OCI-LY3 (cell line): ENCODE measurements around the gene SCGB1C2.

Source experiments
- H2AFZ ChIP-seq: fragments of 200-600, 300-600 bp; shearing (Covaris generic); 2 replicates; pipeline ENCODE4 v1.6.0; 2014; ENCODE audit warnings: antibody characterized with exemption, low read depth, low read length
- H3K27ac ChIP-seq: fragments of 200-600, 300-600 bp; sonication (generic); 2 replicates; pipeline ENCODE4 v1.5.1; 2014; ENCODE audit warnings: mild to moderate bottlenecking, low read length, moderate library complexity, mixed read lengths
- H3K27me3 ChIP-seq: fragments of 200-600, 300-600 bp; sonication (generic); 2 replicates; pipeline ENCODE4 v1.6.1; 2014; ENCODE audit warnings: low read depth, low read length, mixed read lengths
- H3K36me3 ChIP-seq: fragments of 200-600, 300-600 bp; sonication (generic); replicated peaks from 2 replicates; pipeline ENCODE3; 2014; ENCODE audit warnings: low read depth, low read length, mixed read lengths
- H3K4me1 ChIP-seq: fragments of 300-600, 200-600 bp; sonication (generic); 2 replicates; pipeline ENCODE4 v1.6.1; 2014; ENCODE audit warnings: low read length, mixed read lengths
- H3K4me2 ChIP-seq: fragments of 200-600, 300-600 bp; sonication (generic); 2 replicates; pipeline ENCODE4 v1.6.1; 2014; ENCODE audit warnings: low read length, mixed read lengths
- H3K4me3 ChIP-seq: fragments of 300-600, 200-600 bp; sonication (generic); 2 replicates; pipeline ENCODE4 v1.5.1; 2014; ENCODE audit warnings: antibody characterized with exemption, mild to moderate bottlenecking, low read length, moderate library complexity
- H3K79me2 ChIP-seq: fragments of 300-600, 200-600 bp; shearing (Covaris generic); 2 replicates; pipeline ENCODE4 v1.6.1; 2014; ENCODE audit warnings: mild to moderate bottlenecking, low read length, mixed read lengths
- H3K9ac ChIP-seq: fragments of 300-600, 200-600 bp; shearing (Covaris generic); 2 replicates; pipeline ENCODE4 v1.6.0; 2014; ENCODE audit warnings: mild to moderate bottlenecking, low read length, moderate library complexity
- H3K9me3 ChIP-seq: fragments of 200-600, 300-600 bp; shearing (Covaris generic); 2 replicates; pipeline ENCODE4 v1.6.1; 2014; ENCODE audit warnings: low read length, mixed read lengths; ENCODE audit not compliant: insufficient read depth
- H4K20me1 ChIP-seq: fragments of 200-600, 300-600 bp; sonication (generic); 2 replicates; pipeline ENCODE4 v1.6.1; 2016; ENCODE audit warnings: low read length, mixed read lengths; ENCODE audit not compliant: insufficient read depth
- EZH2phosphoT487 ChIP-seq: fragments of 200-600 bp; shearing (Covaris generic); IDR thresholded peaks from 2 replicates; pipeline ENCODE4 v1.6.1; 2018; ENCODE audit warnings: antibody characterized with exemption, mixed run types, low read depth
- TF ChIP-seq, protein P1 (sequence below): fragments of 200-600, 300-600 bp; sonication (generic); IDR thresholded peaks from 2 replicates; pipeline ENCODE4 v1.5.1; 2014; ENCODE audit warnings: antibody characterized with exemption, low read length, low read depth

Gene SCGB1C2

DNA sequence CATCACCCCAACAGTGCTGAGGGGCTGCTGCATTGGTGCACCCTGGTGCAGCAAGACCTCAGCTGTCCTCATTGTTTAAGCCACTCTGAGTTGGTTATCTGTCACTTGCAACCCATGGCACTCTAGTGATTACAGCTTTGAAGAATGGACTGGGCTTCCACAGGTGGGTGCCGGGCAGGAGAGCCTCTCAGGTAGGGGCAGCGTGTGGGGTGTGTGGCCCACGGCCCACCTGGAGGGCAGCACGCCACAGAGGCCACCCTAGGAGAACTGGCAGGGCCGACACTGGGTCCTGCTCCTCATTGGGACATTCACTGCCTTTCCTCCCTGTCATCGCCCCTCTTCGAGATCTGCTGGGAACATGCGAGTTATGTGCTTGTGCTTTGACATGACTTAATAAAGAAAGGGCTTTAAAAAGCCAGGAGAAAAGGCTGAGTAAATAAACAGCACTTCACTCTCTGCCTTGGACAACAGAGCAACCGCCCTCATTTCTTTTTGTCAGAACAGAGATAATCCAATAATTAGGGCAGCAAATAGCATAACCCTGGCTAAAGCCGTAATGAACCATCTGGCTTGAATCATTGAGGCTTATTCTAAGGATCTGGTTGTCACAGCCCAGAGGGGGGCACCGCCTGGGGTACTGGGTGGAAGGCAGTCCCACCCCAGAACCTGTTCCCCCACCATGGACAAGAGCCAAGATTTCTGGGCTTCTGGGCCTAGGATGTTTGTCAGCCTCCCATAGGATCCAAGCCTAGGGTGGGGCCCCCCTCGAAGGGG is 41.1 kb downstream of the SCGB1C2 start:
- no peaks in the 10 kb centered on the region for H3K9me3 ChIP-seq
- H3K27me3 ChIP-seq: no peaks in the 10 kb centered on the region
- no peaks in the 10 kb centered on the region for H3K36me3 ChIP-seq

DNA sequence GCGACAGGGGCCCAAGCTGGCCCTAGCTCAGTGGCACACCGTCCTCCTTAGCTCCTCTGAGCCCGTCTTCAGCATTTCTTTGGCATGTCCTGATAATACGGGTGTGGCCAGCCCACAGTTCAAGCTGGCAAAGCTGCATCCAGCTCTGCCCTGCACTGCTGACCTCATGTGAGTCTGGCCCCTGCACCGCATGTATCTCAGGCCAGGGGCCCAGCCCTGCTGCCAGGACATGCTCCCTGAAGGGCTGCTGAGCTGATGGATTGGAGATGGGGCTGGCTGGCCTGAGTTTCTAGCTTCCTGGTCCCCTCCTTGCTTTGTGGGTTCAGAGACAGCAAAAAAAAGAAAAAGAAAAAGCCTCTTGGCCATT is 41.7 kb downstream of the SCGB1C2 start:
- H4K20me1 ChIP-seq: no peaks in the 10 kb centered on the region
- no peaks in the 10 kb centered on the region for H3K27me3 ChIP-seq
- H3K79me2 ChIP-seq: no peaks in the 10 kb centered on the region
- TF ChIP-seq, protein P1, sequence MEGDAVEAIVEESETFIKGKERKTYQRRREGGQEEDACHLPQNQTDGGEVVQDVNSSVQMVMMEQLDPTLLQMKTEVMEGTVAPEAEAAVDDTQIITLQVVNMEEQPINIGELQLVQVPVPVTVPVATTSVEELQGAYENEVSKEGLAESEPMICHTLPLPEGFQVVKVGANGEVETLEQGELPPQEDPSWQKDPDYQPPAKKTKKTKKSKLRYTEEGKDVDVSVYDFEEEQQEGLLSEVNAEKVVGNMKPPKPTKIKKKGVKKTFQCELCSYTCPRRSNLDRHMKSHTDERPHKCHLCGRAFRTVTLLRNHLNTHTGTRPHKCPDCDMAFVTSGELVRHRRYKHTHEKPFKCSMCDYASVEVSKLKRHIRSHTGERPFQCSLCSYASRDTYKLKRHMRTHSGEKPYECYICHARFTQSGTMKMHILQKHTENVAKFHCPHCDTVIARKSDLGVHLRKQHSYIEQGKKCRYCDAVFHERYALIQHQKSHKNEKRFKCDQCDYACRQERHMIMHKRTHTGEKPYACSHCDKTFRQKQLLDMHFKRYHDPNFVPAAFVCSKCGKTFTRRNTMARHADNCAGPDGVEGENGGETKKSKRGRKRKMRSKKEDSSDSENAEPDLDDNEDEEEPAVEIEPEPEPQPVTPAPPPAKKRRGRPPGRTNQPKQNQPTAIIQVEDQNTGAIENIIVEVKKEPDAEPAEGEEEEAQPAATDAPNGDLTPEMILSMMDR: no peak
- TF ChIP-seq EZH2phosphoT487: no peak
- no peak overlapping the region for H3K27ac ChIP-seq
- no peaks in the 10 kb centered on the region for H3K9me3 ChIP-seq
- no peak overlapping the region for H3K4me2 ChIP-seq
- H3K9ac ChIP-seq: no peak overlapping the region
- no peak overlapping the region for H2AFZ ChIP-seq
- H3K4me3 ChIP-seq: no peak overlapping the region
- H3K4me1 ChIP-seq: no peaks in the 10 kb centered on the region
- no peaks in the 10 kb centered on the region for H3K36me3 ChIP-seq

More for the DNA sequence above, 41.1 kb downstream of the SCGB1C2 start:
- Histone ChIP-seq H3K27ac (no peak overlapping the region), H4K20me1 (no peaks in the 10 kb centered on the region), H3K4me3 (no peak overlapping the region), H3K4me1 (no peaks in the 10 kb centered on the region), H3K79me2 (no peaks in the 10 kb centered on the region), H3K9ac (no peak overlapping the region), H2AFZ (no peak overlapping the region), H3K4me2 (no peak overlapping the region)
- no peak for TF ChIP-seq EZH2phosphoT487
- TF ChIP-seq, protein P1: no peak

DNA sequence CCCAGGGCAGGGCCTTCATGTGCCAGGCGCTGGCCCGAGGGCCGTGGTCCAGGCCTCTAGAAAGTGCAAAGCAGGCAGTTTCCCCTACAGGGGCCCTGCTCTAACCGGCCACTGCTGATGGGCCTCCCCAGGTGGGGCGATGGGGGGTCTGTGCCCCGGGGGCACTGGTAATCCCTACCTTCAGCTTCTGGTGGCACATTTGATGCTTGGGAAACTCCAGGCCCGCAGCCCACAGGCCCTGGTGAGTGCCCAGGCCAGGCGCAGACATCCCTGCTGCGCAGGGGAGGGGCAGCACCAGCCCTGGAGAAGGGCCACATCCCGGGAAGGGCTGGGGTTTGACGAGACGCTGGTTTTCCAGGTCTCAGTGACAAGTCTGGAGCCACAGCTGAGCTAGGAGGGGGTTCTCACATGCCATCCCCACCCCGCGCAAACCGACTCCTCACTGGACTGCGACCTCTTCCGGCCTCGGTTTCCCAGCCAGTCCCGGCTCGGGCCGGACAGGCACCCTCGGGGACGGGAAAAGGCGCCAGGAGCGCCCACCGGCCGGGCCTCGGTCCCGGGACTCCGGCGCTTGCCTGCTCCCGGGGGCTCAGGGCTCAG is 42.5 kb downstream of the SCGB1C2 start:
- Histone ChIP-seq H3K4me3 (no peak overlapping the region), H3K9ac (no peak overlapping the region), H3K36me3 (no peaks in the 10 kb centered on the region), H3K27me3 (no peaks in the 10 kb centered on the region), H3K79me2 (no peaks in the 10 kb centered on the region), H3K4me1 (peaks cover 3% of the 10 kb centered on the region), H2AFZ (no peak overlapping the region), H3K9me3 (no peaks in the 10 kb centered on the region), H4K20me1 (no peaks in the 10 kb centered on the region), H3K27ac (no peak overlapping the region), H3K4me2 (no peak overlapping the region)
- TF ChIP-seq, protein P1: no peak
- TF ChIP-seq EZH2phosphoT487: no peak

DNA sequence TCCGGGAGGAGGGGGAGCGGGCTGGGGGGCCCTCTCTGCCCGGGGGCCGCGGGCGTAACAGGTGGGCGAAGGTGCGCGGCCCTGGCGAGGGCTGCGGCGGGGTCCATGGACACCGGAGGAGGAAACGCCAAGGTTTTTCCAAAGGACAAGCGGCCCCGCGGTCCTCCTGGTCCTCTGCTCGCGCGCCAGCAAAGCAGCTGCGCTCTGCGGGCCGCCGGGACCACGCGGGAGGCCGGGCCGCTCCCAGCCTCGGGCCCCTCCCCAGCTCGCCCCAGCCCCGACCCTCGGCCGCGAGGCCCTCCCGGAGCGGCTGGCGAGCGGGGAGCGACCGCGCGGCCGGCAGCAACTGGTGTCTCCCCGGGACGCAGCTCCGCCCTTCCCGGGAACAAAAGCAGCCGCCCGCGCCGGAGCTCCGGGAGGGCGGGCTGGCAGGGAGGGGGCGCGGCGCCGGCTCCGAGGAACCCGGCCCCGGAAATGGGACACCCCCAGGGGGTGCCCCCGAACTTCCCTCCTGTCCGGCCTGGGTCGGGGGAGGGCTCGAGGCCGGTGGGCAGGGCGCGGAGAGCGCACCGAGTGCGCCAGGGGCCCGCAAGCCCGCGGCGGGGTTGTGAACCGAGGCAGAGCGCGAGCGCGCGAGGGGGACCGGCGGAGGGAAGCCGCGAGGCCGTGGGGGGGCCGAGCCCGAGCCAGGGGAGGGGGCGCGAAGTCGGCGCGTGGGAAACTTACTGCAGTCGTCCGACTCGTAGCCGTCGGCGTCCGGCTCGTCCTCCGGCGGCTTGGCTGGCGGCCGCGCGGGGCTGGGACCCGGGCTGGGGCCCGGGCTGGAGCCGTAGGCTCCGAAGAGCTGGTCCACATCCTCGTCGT is 43.2 kb downstream of the SCGB1C2 start:
- Histone ChIP-seq H3K27me3 (no peaks in the 10 kb centered on the region), H3K4me1 (peaks cover 10% of the 10 kb centered on the region), H3K4me2 (no peak overlapping the region), H3K79me2 (no peaks in the 10 kb centered on the region), H3K27ac (no peak overlapping the region), H3K36me3 (no peaks in the 10 kb centered on the region), H3K4me3 (no peak overlapping the region), H4K20me1 (no peaks in the 10 kb centered on the region), H3K9ac (no peak overlapping the region), H3K9me3 (no peaks in the 10 kb centered on the region), H2AFZ (no peak overlapping the region)
- TF ChIP-seq, protein P1: no peak
- TF ChIP-seq EZH2phosphoT487: no peak
